H1 (cell line): ENCODE data around the gene LAMA3. TPM values are rescaled to one million over a fixed set of nuclear protein-coding genes. Genes with fewer than 3 reads are reported as not detected.

Source experiments
- CTCF ChIA-PET: fragments of 300-600 bp; sonication (Branson Sonifier 250); formaldehyde crosslinking; loops from one replicate; lab custom pipeline; 2021; ENCODE audit not compliant: partially characterized antibody; lab: Charles Lee
- POLR2A ChIA-PET: fragments of 300-600 bp; sonication (Branson Sonifier 250); formaldehyde crosslinking; loops from one replicate; lab custom pipeline; 2021; ENCODE audit warnings: inconsistent platforms; ENCODE audit not compliant: partially characterized antibody; lab: Charles Lee
- DNase-seq, 2 experiments: peaks; one replicate each; pipeline versions ENCODE4 v3.0.0 to v3.0.0-alpha.2; 2010 to 2022; ENCODE audit warnings: low spot score in 2 of 2, low read depth in 1 of 2, mixed read lengths in 1 of 2
- FAIRE-seq: peaks from 2 replicates; lab custom pipeline; 2011; peaks lifted over from hg19 to GRCh38; lab: Jason Lieb, UNC
- H2AFZ ChIP-seq: 2 replicates; pipeline ENCODE4 v1.8.1; 2012; ENCODE audit warnings: low read length, inconsistent platforms
- H2AK5ac ChIP-seq: 2 replicates; pipeline ENCODE4 v1.6.1; 2013; ENCODE audit warnings: low read depth, low read length
- H2BK120ac ChIP-seq: replicated peaks from 2 replicates; pipeline ENCODE3; 2013; ENCODE audit warnings: low read depth, low read length, inconsistent platforms
- H2BK12ac ChIP-seq: 2 replicates; pipeline ENCODE4 v1.6.1; 2013; ENCODE audit warnings: low read depth, low read length
- H2BK15ac ChIP-seq: 2 replicates; pipeline ENCODE4 v1.6.1; 2013; ENCODE audit warnings: low read length
- H2BK20ac ChIP-seq: 2 replicates; pipeline ENCODE4 v1.6.1; 2013; ENCODE audit warnings: low read length
- H2BK5ac ChIP-seq: 2 replicates; pipeline ENCODE4 v1.6.1; 2013; ENCODE audit warnings: low read depth, low read length
- H3K14ac ChIP-seq: 2 replicates; pipeline ENCODE4 v1.6.1; 2013; ENCODE audit warnings: inconsistent platforms; ENCODE audit not compliant: insufficient read length
- H3K18ac ChIP-seq: 2 replicates; pipeline ENCODE4 v1.6.1; 2013; ENCODE audit warnings: low read length; ENCODE audit errors: extremely low read depth
- H3K23ac ChIP-seq: 2 replicates; pipeline ENCODE4 v1.6.1; 2013; ENCODE audit warnings: inconsistent platforms; ENCODE audit not compliant: insufficient read length
- H3K23me2 ChIP-seq: 2 replicates; pipeline ENCODE4 v1.6.1; 2013; ENCODE audit warnings: low read depth, low read length
- H3K27ac ChIP-seq: 2 replicates; pipeline ENCODE4 v1.6.1; 2011; ENCODE audit warnings: low read depth, low read length, inconsistent platforms
- H3K27me3 ChIP-seq, 4 experiments: replicated peaks in 1 of 4; 1 replicate in 1 of 4; 2 replicates in 3 of 4; pipeline versions ENCODE4 v1.6.1 to v1.8.1; 2011 to 2013; ENCODE audit warnings: low read length in 3 of 4, mild to moderate bottlenecking in 3 of 4, inconsistent platforms in 2 of 4, mixed read lengths in 2 of 4, moderate library complexity in 1 of 4; ENCODE audit not compliant: control insufficient read depth in 3 of 4, insufficient read depth in 3 of 4; ENCODE audit errors: extremely low read depth in 1 of 4
- H3K36me3 ChIP-seq, 4 experiments: 2 replicates each; pipeline versions ENCODE4 v1.6.1 to v1.8.1; 2011 to 2013; ENCODE audit warnings: mild to moderate bottlenecking in 4 of 4, low read length in 3 of 4, moderate library complexity in 2 of 4, control low read depth in 1 of 4, inconsistent platforms in 1 of 4; ENCODE audit not compliant: insufficient read depth in 4 of 4, control insufficient read depth in 2 of 4
- H3K4ac ChIP-seq: replicated peaks from 2 replicates; pipeline ENCODE3; 2013; ENCODE audit warnings: low read length, low read depth, mixed read lengths, inconsistent platforms; ENCODE audit not compliant: insufficient read length
- H3K4me1 ChIP-seq, 4 experiments: replicated peaks in 1 of 4; 1 replicate in 1 of 4; 2 replicates in 3 of 4; pipeline versions ENCODE4 v1.6.1 to v1.8.1; 2011 to 2013; ENCODE audit warnings: low read length in 3 of 4, inconsistent platforms in 2 of 4, mixed read lengths in 1 of 4; ENCODE audit not compliant: insufficient read depth in 4 of 4, control insufficient read depth in 3 of 4
- H3K4me2 ChIP-seq, 2 experiments: 2 replicates each; pipeline versions ENCODE4 v1.6.1 to v1.8.1; 2011 to 2013; ENCODE audit warnings: low read depth in 2 of 2, low read length in 2 of 2, control low read depth in 1 of 2, inconsistent platforms in 1 of 2, mild to moderate bottlenecking in 1 of 2; ENCODE audit not compliant: insufficient read depth in 1 of 2
- H3K4me3 ChIP-seq, 4 experiments: fragments of 200-600, 300-600 bp in 1 of 4; sonication (generic), shearing (Covaris generic), sonication (Bioruptor Twin) in 1 of 4; 2 replicates each; pipeline versions ENCODE4 v1.5.1 to v1.8.1; 2011 to 2016; ENCODE audit warnings: low read length in 4 of 4, low read depth in 3 of 4, control low read depth in 2 of 4, inconsistent platforms in 2 of 4, mild to moderate bottlenecking in 2 of 4, mixed read lengths in 1 of 4, moderate library complexity in 1 of 4; ENCODE audit not compliant: insufficient read depth in 2 of 4; ENCODE audit errors: extremely low read depth in 1 of 4
- H3K56ac ChIP-seq: replicated peaks from 2 replicates; pipeline ENCODE3; 2013; ENCODE audit warnings: low read depth, mild to moderate bottlenecking, mixed read lengths, low read length, inconsistent platforms; ENCODE audit not compliant: insufficient read length
- H3K79me1 ChIP-seq: 2 replicates; pipeline ENCODE4 v1.6.1; 2013; ENCODE audit warnings: low read depth, low read length, control low read depth
- H3K79me2 ChIP-seq, 2 experiments: 2 replicates each; pipeline versions ENCODE4 v1.6.1 to v1.8.1; 2012 to 2013; ENCODE audit warnings: low read length in 2 of 2, mild to moderate bottlenecking in 2 of 2, inconsistent platforms in 1 of 2; ENCODE audit not compliant: insufficient read depth in 2 of 2, control insufficient read depth in 1 of 2
- H3K9ac ChIP-seq, 4 experiments: replicated peaks in 1 of 4; 1 replicate in 1 of 4; 2 replicates in 3 of 4; pipeline versions ENCODE4 v1.6.1 to v1.8.1; 2011 to 2013; ENCODE audit warnings: low read depth in 3 of 4, low read length in 3 of 4, control low read depth in 2 of 4, mild to moderate bottlenecking in 2 of 4, moderate library complexity in 2 of 4, inconsistent platforms in 1 of 4; ENCODE audit errors: extremely low read depth in 1 of 4
- H3K9me3 ChIP-seq, 2 experiments: 2 replicates each; pipeline versions ENCODE4 v1.6.1 to v1.8.1; 2012 to 2013; ENCODE audit warnings: mild to moderate bottlenecking in 2 of 2, moderate library complexity in 2 of 2, control low read depth in 1 of 2, inconsistent platforms in 1 of 2, low read depth in 1 of 2, low read length in 1 of 2, mixed read lengths in 1 of 2; ENCODE audit not compliant: insufficient read depth in 2 of 2
- H4K20me1 ChIP-seq, 2 experiments: replicated peaks in 1 of 2; 2 replicates each; pipeline versions ENCODE3 to v1.8.1; 2011 to 2013; ENCODE audit warnings: inconsistent platforms in 2 of 2, low read length in 2 of 2, mild to moderate bottlenecking in 1 of 2; ENCODE audit not compliant: insufficient read depth in 2 of 2, control insufficient read depth in 1 of 2
- H4K5ac ChIP-seq: 2 replicates; pipeline ENCODE4 v1.6.1; 2013; ENCODE audit warnings: low read length, low read depth, mixed read lengths, inconsistent platforms; ENCODE audit not compliant: insufficient read length
- H4K8ac ChIP-seq: 2 replicates; pipeline ENCODE4 v1.8.0; 2013; ENCODE audit warnings: mild to moderate bottlenecking, moderate library complexity, low read length, inconsistent platforms; ENCODE audit not compliant: insufficient read depth; ENCODE audit errors: extremely low read depth
- H4K91ac ChIP-seq: replicated peaks from 2 replicates; pipeline ENCODE3; 2013; ENCODE audit warnings: low read length, mixed read lengths, inconsistent platforms; ENCODE audit not compliant: insufficient read length
- ASH2L ChIP-seq: fragments of 200-600, 300-600 bp; sonication (generic); IDR thresholded peaks from one replicate; pipeline ENCODE4 v1.7.1; 2017; ENCODE audit warnings: low read length
- WGBS, 2 experiments: shearing (Covaris generic) in 1 of 2; methylation state at CpG; one replicate each; pipeline versions ENCODE4 v1.1.6 to v1.1.7; 2013 to 2015; ENCODE audit warnings: low lambda C conversion rate in 2 of 2, mixed read lengths in 2 of 2, inconsistent platforms in 1 of 2, low coverage in 1 of 2, missing lambda C conversion rate in 1 of 2; ENCODE audit not compliant: insufficient replicate concordance in 2 of 2, insufficient coverage in 1 of 2, insufficient read length in 1 of 2; ENCODE audit errors: extremely low coverage in 1 of 2, missing lambda C conversion rate in 1 of 2; 5-methylcytosine and 5-hydroxymethylcytosine counted together
- polyA plus RNA-seq, 7 experiments: library from polyadenylated mRNA; depleted of rRNA in 3 of 7; stranded (reverse) in 5 of 7; unstranded in 2 of 7; fragments of >200 nt in 5 of 7; fragments of 200-250 nt in 2 of 7; gene quantifications; 1 replicate in 5 of 7; 2 replicates in 1 of 7; 4 replicates in 1 of 7; pipeline versions ENCODE4 v1.2.1 to v1.2.3, GENCODE V29; 2011 to 2013; ENCODE audit warnings: missing spikeins in 2 of 7, mixed read lengths in 2 of 7
- total RNA-seq: library from RNA; stranded (reverse); fragmentation: NEBNext Ultra II Directional; extraction: Animal tissue kit (Norgen Biotek cat#: 25700); gene quantifications from 2 replicates; pipeline ENCODE4 v1.2.1, GENCODE V29; 2021
- TF ChIP-seq, protein P1 (sequence below): IDR thresholded peaks from 2 replicates; pipeline ENCODE4 v1.6.1; 2011; ENCODE audit warnings: low read length, improper control_type of control experiment
- TF ChIP-seq, protein P2 (sequence below): IDR thresholded peaks from 2 replicates; pipeline ENCODE4 v1.6.1; 2011; ENCODE audit warnings: low read depth, mild to moderate bottlenecking, low read length; ENCODE audit not compliant: insufficient read depth

The LAMA3 gene
- total and polyA plus RNA-seq, 2 of the 8 experiments (the other 6 are each of a cell fraction or from before 2014, with no cell fraction given): 0.76 to 5.0 TPM

DNA sequence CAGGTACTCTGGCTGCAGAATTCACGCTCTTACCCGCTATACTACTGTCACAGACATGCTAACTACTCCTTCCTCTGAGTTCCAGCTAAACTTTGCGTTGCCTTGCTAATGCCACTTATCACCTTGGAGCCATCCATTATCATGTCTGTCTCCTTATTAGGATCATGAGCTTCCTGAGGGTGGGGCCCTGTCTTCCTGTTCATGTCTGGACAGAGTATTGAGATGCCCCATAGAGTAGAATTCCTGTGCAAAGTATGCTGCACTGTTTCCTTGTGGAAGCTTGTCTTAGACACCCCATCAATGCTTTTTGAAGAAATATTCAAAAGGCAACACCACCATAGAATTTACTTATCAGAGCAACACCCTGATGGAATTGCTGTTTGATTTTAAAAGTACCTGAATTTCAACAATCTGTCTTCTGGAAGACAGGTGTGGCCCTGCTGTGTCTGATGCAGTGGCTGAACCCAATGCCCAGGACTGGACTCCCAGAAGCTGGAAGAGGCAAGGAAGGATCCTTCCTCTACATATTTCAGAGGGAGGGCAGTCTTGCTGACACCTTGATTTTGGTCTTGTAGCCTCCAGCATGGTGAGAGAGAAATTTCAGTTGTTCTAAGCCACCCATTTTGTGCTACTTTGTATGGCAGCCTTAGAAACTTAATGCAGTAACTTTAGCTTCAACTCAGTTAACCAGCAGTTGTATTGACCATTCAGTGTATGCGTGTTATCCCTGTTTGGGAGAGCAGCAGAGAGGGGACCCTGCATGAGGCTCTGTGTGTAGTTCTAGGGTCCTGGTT is 5.6 kb downstream of the LAMA3 start:
- WGBS, 2 experiments: 86% methylated on average over 4 of the region's 4 CpGs; no CpG with 5 or more reads in 1 of the 2 experiments
- Histone ChIP-seq H4K91ac (no peak overlapping the region), H3K36me3 (no peaks in the 10 kb centered on the region), H2BK120ac (no peak overlapping the region), H3K27me3 (peaks cover 6 to 12% (median 10%) of the 10 kb centered on the region in 4 experiments; a peak in 6 of 7 replicates), H2AK5ac (no peak overlapping the region), H4K5ac (no peak overlapping the region), H3K79me2 (no peaks in the 10 kb centered on the region), H3K9me3 (no peaks in the 10 kb centered on the region), H3K4ac (no peak overlapping the region), H3K4me1 (peaks cover 0 to 7% (median 2%) of the 10 kb centered on the region in 4 experiments; a peak in 3 of 7 replicates), H3K9ac (no peak overlapping the region), H4K8ac (no peak overlapping the region), H2AFZ (no peak overlapping the region), H3K23ac (no peak overlapping the region), H3K27ac (no peak overlapping the region), H2BK20ac (no peak overlapping the region), H3K79me1 (no peaks in the 10 kb centered on the region), H3K14ac (no peak overlapping the region), H3K4me3 (no peak overlapping the region), H2BK5ac (no peak overlapping the region), H3K4me2 (no peak overlapping the region)
- no peak for FAIRE-seq
- POLR2A ChIA-PET: interaction anchor here (1.0 kb wide), 1 partner anchor 23 kb away, joined by 4 read pairs; no protein-coding TSS in a partner anchor
- CTCF ChIA-PET: interaction anchor here (0.6 to 4.0 kb wide), 4 partner anchors 9 to 66 kb away, joined by 3 to 30 read pairs (median 4); no protein-coding TSS in a partner anchor
- no peak for DNase-seq
- no peak for TF ChIP-seq ASH2L
- TF ChIP-seq, protein P1, sequence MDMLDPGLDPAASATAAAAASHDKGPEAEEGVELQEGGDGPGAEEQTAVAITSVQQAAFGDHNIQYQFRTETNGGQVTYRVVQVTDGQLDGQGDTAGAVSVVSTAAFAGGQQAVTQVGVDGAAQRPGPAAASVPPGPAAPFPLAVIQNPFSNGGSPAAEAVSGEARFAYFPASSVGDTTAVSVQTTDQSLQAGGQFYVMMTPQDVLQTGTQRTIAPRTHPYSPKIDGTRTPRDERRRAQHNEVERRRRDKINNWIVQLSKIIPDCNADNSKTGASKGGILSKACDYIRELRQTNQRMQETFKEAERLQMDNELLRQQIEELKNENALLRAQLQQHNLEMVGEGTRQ: no peak
- TF ChIP-seq, protein P2, sequence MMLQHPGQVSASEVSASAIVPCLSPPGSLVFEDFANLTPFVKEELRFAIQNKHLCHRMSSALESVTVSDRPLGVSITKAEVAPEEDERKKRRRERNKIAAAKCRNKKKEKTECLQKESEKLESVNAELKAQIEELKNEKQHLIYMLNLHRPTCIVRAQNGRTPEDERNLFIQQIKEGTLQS: no peak
- TF ChIP-seq, all 59 proteins: peak for 0
- H2BK15ac ChIP-seq: no peak overlapping the region
- no peak overlapping the region for H3K18ac ChIP-seq
- H4K20me1 ChIP-seq: no peaks in the 10 kb centered on the region
- H3K23me2 ChIP-seq: peaks cover 4% of the 10 kb centered on the region; the same call in 1 of the 2 replicates
- H3K56ac ChIP-seq: no peak overlapping the region
- H2BK12ac ChIP-seq: no peak overlapping the region
